Measurements from ENCODE around the gene HTR2C.
"Not testable (repeated sequence)": the region's sequence is repeated elsewhere in the genome, so short reads cannot be mapped to it uniquely, and the experiment has no call there.

- TF ChIP-seq CTCF, POLR2AphosphoS5, POLR2A, EP300 (IDR thresholded peaks at IDR 0.05): not testable (repeated sequence)
Measured at GRCh38 chrX:114606619-114607018, 22.7 kb downstream of the HTR2C start.

Measured in sigmoid colon (tissue), 4 donors.